DND-41 (cell line): Measurements from ENCODE around the gene KEAP1.

Experiments
- EZH2 ChIP-seq: IDR thresholded peaks from 3 replicates; pipeline ENCODE4 v1.6.1; 2012; ENCODE audit warnings: borderline replicate concordance, low read depth, mild to moderate bottlenecking, moderate library complexity, low read length, inconsistent platforms; ENCODE audit not compliant: severe bottlenecking
- TF ChIP-seq, protein P1 (sequence below): IDR thresholded peaks from 2 replicates; pipeline ENCODE4 v1.5.1; 2012; ENCODE audit warnings: borderline replicate concordance, low read length, moderate library complexity, mild to moderate bottlenecking; ENCODE audit not compliant: poor library complexity, severe bottlenecking; ENCODE audit errors: extremely low read depth

DNA sequence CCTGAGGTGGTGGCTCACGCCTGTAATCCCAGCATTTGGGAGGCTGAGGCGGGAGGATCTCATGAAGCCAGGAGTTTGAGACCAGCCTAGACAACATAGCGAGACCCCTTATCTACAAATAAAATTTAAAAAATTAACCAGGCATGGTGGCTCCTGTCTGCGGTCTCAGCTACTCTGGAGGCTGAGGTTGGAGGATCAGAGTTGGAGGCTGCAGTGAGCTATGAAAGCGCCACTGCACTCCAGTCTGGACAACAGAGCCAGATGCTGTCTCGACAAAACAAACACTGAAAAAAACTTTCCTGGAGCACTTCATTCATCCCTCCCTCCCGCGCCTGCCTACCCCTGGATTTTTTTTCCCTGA is 39.9 kb upstream of the KEAP1 start:
- TF ChIP-seq, protein P1, sequence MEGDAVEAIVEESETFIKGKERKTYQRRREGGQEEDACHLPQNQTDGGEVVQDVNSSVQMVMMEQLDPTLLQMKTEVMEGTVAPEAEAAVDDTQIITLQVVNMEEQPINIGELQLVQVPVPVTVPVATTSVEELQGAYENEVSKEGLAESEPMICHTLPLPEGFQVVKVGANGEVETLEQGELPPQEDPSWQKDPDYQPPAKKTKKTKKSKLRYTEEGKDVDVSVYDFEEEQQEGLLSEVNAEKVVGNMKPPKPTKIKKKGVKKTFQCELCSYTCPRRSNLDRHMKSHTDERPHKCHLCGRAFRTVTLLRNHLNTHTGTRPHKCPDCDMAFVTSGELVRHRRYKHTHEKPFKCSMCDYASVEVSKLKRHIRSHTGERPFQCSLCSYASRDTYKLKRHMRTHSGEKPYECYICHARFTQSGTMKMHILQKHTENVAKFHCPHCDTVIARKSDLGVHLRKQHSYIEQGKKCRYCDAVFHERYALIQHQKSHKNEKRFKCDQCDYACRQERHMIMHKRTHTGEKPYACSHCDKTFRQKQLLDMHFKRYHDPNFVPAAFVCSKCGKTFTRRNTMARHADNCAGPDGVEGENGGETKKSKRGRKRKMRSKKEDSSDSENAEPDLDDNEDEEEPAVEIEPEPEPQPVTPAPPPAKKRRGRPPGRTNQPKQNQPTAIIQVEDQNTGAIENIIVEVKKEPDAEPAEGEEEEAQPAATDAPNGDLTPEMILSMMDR: no peak
- TF ChIP-seq EZH2: no peak
